BJ (cell line): ENCODE results near the gene KCNQ1. TPM values are rescaled to one million over a fixed set of nuclear protein-coding genes. Genes with fewer than 3 reads are reported as not detected.
A peak's percentile ranks its signal among the peaks of the same experiment; 100 is the strongest.

ENCODE experiments used
- CTCF ChIA-PET: fragments of 350-600 bp; formaldehyde crosslinking; extraction: SDS; loops from one replicate; lab custom pipeline; 2021; ENCODE audit warnings: antibody characterized with exemption, inconsistent platforms; lab: Yijun Ruan, JAX
- POLR2A ChIA-PET: fragments of 300-600 bp; sonication (Branson Sonifier 250); formaldehyde crosslinking; extraction: SDS; loops from one replicate; lab custom pipeline; 2021; ENCODE audit warnings: antibody characterized with exemption; lab: Charles Lee
- DNase-seq: peaks from one replicate; pipeline ENCODE4 v3.0.0-alpha.2; 2011; ENCODE audit warnings: low read depth
- H3K27me3 ChIP-seq: 2 replicates; pipeline ENCODE4 v1.6.0; 2011; ENCODE audit warnings: low read length; ENCODE audit not compliant: control insufficient read depth, insufficient read depth
- H3K36me3 ChIP-seq: 2 replicates; pipeline ENCODE4 v1.5.1; 2011; ENCODE audit warnings: low read length; ENCODE audit not compliant: control insufficient read depth, insufficient read depth
- H3K4me3 ChIP-seq: 2 replicates; pipeline ENCODE4 v1.5.1; 2011; ENCODE audit warnings: low read depth, mild to moderate bottlenecking, control low read depth, low read length
- polyA plus RNA-seq: library from polyadenylated mRNA; depleted of rRNA; stranded (reverse); fragments of >200 nt; gene quantifications from 2 replicates; pipeline ENCODE4 v1.2.3, GENCODE V29; 2011
- TF ChIP-seq, protein P1 (sequence below): IDR thresholded peaks from 2 replicates; pipeline ENCODE4 v1.5.1; 2011; ENCODE audit warnings: low read depth, mild to moderate bottlenecking, control low read depth, inconsistent platforms, low read length, moderate library complexity; ENCODE audit not compliant: insufficient read depth

KCNQ1 gene
- polyA plus RNA-seq, 1 experiment = not detected

DNA sequence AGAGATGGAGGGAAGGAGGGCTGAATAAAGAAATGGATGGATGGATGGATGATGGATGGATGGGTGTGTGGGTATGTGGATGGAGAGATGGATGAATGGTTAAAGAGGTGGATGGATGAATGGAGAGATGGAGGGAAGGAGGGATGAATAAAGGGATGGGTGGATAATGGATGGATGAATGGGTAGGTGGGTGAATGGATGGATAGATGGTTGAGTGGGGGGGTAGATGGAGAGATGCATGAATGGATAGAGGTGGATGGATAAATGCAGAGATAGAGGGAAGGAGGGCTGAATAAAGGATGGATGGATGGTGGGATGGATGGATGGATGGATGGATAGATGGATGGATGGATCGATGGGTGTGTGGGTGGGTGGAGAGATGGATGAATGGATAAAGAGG lies 369.2 kb downstream of the KCNQ1 start:
- TF ChIP-seq, protein P1, sequence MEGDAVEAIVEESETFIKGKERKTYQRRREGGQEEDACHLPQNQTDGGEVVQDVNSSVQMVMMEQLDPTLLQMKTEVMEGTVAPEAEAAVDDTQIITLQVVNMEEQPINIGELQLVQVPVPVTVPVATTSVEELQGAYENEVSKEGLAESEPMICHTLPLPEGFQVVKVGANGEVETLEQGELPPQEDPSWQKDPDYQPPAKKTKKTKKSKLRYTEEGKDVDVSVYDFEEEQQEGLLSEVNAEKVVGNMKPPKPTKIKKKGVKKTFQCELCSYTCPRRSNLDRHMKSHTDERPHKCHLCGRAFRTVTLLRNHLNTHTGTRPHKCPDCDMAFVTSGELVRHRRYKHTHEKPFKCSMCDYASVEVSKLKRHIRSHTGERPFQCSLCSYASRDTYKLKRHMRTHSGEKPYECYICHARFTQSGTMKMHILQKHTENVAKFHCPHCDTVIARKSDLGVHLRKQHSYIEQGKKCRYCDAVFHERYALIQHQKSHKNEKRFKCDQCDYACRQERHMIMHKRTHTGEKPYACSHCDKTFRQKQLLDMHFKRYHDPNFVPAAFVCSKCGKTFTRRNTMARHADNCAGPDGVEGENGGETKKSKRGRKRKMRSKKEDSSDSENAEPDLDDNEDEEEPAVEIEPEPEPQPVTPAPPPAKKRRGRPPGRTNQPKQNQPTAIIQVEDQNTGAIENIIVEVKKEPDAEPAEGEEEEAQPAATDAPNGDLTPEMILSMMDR = no peak
- H3K27me3 ChIP-seq = peaks cover 14% of the 10 kb centered on the region
- DNase-seq = no peak
- CTCF ChIA-PET = no interaction called here
- POLR2A ChIA-PET = no interaction called here
- no peaks in the 10 kb centered on the region for H3K36me3 ChIP-seq
- H3K4me3 ChIP-seq = no peak overlapping the region

DNA sequence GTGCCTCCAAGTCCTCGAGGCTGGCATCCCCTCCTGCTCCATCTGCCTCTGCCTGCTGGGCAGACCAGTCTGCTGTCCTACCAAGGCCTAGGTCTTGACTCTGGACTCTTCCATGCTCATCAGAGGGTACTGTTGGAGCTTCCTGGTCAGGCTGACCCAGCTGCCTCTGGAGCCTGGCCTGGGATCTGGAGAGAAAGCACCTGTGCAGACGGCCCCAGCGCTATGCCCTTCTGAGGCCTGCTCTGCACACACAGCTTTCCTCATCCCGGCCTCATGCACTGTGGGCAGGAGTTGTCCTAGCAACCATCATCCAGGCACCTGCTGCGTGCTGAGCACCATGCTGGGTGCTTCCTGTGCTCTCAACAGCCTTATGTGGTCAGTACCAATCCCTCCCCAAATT lies 369.9 kb downstream of the KCNQ1 start:
- CTCF ChIA-PET = interaction anchor here (1.0 kb wide), 1 partner anchor 11 kb away, joined by 3 read pairs; no protein-coding TSS in a partner anchor
- TF ChIP-seq, protein P1 = no peak
- DNase-seq = no peak
- Histone ChIP-seq H3K36me3 (no peaks in the 10 kb centered on the region), H3K4me3 (no peak overlapping the region), H3K27me3 (peaks cover 9% of the 10 kb centered on the region)
- POLR2A ChIA-PET = interaction anchor here (0.6 kb wide), 1 partner anchor 424 kb away, joined by 3 read pairs; no protein-coding TSS in a partner anchor

DNA sequence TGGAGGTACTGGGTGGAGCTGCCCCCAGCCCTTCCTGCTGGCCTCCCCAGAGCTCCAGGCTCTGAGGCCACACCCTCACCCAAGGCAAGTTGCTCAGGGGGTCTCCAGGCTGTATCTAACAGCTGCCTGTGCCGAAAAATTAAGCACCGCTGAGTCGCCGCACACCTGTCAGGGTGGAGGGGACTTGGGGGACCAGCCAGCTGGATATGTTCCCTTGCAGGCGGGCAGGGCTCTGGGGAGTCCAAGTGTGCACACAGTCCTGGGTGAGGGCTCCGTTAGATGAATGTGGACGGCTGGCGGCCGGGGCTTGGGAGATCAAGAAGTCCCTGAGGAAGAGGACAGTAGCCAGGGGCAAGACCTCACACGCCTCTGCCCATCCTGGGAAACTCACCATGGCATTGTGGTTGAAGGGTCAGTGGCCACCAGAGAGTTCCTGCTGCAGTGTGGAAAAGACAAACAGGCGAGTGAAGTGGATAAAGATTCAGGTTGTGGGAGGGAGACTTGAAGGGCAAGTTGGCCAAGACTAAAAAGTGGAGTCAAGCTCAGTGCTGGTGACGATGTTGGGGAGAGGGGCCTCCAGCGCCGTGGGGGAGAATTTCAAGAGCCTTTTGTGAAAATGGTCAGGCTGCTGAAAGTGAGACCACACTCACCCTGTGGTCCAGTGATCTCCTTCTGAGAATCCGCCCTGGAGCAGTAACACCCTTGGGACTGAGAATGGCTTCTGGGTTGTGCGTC lies 371.1 kb downstream of the KCNQ1 start:
- CTCF ChIA-PET = no interaction called here
- POLR2A ChIA-PET = no interaction called here
- Histone ChIP-seq H3K36me3 (no peaks in the 10 kb centered on the region), H3K4me3 (no peak overlapping the region), H3K27me3 (peaks cover 4% of the 10 kb centered on the region)
- TF ChIP-seq, protein P1 = no peak
- DNase-seq = no peak

DNA sequence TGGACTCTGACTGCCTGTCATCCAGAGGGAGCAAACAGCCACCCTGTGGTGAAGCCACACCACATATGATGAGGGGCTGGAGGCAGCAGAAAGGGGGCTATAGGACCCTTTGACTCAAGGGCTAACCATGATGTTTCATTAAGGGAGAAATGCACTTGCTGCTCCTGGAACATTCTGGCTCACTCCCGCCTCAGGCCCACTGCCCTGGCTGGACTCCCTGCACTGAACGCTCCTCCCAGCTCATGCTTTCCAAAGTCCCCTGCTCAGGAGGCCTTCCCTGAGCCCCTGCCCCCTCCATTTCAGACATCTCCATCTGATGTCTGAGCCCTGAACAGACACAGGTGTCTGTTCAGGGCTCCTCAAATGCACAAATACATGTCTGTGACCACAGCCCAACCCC lies 371.7 kb downstream of the KCNQ1 start:
- H3K36me3 ChIP-seq = no peaks in the 10 kb centered on the region
- POLR2A ChIA-PET = no interaction called here
- no peak for DNase-seq
- CTCF ChIA-PET = no interaction called here
- TF ChIP-seq, protein P1 = no peak
- H3K27me3 ChIP-seq = peaks cover 2% of the 10 kb centered on the region
- H3K4me3 ChIP-seq = no peak overlapping the region

DNA sequence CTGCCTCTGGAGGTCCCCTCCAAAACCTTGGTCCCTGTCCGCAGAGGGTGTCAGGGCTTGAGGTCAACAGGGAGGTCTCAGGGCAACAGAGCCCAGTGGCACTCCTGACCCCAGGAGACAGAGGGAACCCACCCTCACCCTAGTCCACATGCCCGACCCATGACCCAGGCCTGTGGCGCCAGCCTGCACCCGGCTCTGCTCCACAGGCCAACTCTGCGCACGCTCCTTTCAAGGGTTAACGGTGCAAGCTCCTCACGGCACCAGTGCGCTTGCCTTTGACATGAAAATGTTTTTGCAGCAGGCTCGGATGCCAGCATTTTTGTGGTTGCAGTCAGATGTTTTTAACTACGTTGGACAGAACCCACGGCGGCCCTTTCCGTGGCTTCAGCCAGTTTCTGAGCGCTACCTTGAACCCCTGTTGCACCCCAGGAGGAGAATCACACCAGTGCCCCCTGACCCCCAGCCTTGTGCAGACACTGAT lies 372.2 kb downstream of the KCNQ1 start:
- ChIA-PET CTCF (no interaction called here), POLR2A (no interaction called here)
- peak; percentile 22 for DNase-seq
- Histone ChIP-seq H3K36me3 (no peaks in the 10 kb centered on the region), H3K27me3 (peaks cover 2% of the 10 kb centered on the region), H3K4me3 (no peak overlapping the region)
- TF ChIP-seq, protein P1 = no peak
